GM21390 (cell line): ENCODE data around the gene MYO3B.
"Not testable (repeated sequence)": the region's sequence is repeated elsewhere in the genome, so short reads cannot be mapped to it uniquely, and the experiment has no call there.

ENCODE experiments used
- ATAC-seq: cut with Tn5 transposase; IDR thresholded peaks from one replicate; pipeline ENCODE4 v1.9.1; 2021; ENCODE audit not compliant: unreplicated experiment

The MYO3B gene

DNA sequence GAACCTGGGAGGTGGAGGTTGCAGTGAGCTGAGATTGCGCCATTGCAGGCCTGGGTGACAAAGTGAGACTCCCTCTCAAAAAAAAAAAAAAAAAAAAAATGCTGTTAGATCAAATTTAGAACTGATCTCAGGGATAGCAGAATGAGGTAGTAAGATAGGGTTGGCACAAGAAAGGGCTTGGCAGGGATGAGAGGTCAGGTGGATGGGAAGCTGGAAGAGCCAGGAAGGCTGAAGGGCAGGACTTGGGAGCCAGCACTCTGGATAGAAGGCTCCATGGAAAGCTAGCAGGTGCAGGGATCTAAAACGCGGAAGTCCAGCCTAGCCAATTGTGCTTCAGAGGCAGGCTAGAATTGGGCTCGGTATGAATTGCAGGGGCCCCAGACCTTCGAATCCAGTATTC lies 286.3 kb downstream of the MYO3B start:
- ATAC-seq = no peak

DNA sequence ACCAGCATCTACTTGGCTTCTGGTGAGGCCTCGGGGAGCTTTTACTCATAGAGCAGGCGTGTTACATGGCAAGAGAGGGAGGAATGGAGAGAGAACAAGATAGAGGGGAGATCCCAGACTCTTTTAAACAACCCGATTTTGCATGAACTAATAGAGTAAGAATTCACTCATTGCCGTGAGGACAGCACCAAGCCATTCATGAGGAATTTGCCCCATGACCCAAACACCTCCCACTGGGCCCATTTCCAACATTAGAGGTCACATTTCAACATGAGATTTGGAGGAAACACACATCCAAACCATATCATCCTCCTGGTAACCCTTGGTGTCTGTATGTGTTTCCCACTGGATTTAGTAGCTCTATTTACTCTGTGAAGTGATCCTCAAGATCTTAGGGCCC lies 287.3 kb downstream of the MYO3B start:
- no peak for ATAC-seq

DNA sequence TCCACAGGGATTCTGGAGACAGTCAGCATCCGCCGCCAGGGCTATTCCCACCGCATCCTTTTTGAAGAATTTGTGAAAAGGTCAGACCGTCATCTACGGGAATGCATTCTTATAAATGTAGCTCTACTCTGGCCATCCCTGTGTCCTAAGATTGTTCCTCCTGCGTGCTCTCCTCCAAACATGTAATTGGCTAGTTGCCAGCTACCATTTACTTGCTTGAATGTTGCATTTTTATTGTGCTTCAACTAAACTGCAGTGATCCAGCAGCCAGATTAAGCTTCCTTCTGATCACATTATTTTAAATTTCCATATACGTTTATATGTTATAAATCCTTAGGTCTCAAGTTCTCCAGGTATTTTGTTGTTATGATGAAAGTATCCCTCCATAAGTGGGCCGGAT lies 288.7 kb downstream of the MYO3B start:
- ATAC-seq = no peak

DNA sequence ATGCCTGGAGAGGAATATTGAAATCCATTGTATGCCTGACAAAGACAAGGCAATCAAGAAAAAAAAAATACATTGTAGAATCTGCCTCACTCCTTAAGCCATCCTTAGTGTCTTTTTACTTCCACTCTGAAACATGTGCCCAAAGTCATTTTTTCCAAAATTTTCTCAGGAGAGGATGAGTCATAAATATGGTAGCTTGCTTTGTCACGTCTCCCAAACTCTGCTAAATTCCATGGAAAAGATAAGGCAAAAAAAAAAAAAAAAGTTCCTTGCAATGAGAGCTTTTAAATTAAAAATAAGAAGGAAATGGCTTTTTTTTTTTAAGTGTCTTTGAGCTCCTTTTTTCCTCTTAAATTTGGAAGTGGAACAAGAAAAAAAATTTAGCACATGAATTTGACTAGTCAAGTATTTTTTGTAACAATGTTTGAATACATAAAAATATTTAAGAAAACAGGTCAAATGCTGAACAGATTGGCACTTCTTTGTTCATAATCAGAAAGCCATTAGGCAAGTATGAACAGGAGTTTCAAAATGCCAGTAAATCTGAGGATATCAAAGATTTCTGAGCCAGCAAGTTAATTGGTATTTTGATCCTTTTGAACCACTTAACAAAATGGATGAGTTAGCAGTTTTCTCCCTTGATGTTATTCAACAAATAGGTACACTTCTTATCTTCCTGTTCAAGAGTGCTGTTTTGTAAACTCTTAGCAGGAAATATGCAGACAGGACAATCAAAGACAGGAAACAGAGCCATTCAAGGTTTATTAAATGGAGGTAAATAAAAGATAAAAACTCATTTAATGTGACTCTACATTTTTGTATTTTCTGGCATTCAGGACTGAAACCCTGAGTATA lies 289.8 kb downstream of the MYO3B start:
- no peak for ATAC-seq

DNA sequence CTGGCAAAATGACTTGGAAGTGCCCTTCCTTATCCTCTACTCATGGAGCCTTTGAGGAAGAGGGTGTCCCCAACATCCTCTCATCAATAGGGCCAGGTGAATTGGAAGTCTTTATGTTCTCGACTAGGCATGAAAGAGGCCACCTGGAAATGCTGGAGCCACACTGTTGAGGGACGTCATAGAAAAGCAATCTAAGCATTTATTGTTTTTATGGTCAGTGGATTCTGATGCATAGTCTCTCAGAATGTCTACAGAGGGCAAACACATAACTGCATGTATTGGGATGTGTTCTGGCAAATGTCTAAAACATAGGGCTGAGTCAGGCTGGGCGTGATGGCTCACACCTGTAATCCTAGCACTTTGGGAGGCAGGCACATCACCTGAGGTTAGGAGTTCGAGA lies 290.6 kb downstream of the MYO3B start:
- no peak for ATAC-seq

DNA sequence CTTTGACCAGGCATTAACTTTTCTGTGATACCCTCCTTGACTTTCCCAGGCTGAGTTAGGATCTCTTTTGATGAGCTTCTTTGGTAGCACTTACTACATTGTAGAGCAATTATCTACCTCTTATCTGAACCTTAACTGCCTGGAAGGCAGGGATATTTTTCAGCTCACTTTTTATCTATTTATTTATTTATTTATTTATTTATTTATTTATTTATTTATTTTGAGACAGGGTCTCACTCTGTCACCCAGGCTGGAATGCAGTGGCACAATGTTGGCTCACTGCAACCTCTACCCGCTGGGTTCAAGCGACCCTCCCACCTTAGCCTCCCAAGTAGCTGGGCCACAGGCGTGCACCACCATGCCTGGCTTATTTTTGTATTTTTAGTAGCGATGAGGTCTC lies 294.6 kb downstream of the MYO3B start:
- not testable (repeated sequence) for ATAC-seq

DNA sequence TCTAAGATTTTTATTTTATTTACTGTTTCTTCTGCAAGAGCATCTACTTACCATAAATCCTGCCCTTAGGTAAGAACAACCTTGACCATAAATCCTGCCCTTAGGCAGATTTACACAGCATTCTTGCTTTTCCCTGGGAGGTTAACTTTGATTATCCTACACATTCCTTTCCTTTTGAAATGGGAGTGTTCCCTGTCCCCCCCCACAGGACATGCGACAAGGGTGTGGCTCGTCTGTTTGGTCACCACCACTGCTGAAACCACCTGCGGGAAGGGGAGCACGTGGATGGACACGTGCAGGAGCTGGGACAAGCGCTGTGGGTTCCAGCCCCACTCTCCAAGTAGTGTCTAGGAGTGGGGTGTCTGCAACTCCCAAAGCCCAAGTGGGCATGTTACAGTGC lies 297.9 kb downstream of the MYO3B start:
- ATAC-seq = no peak

DNA sequence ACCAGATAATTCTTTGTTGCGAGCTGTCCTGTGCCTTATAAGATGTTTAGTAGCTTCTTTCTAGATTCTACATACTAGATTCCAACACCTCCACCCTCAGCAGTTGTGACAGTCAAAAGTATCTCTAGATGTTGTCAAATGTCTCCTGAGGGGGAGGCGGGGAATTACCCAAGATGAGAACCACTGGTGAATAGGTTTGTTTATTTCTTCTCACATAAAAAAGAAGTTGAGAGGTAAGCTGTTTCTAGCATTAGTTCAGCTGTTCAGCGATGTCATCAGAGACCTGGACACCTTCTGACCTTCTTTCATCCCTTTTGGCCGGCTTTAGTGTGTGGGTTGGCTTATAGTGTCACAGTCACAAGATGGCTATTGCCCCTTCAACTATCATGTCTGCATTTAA lies 299.7 kb downstream of the MYO3B start:
- ATAC-seq = no peak

DNA sequence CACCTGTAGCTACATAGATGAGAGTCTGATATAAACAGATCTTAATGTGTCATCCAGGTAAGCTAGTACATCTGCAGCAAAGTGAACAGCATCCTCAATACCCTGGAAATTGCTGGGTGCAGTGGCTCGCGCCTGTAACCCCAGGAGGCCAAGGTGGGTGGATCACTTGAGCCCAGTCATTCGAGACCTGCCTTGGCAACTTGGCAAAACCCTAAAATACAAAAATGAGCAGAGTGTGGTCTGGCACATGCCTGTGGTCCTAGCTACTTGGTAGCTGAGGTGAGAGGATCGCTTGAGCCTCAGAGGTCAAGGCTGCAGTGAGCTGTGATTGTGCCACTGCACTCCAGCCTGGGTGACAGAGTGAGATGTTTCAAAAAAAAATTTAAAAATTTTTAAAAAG lies 303.3 kb downstream of the MYO3B start:
- ATAC-seq = no peak

DNA sequence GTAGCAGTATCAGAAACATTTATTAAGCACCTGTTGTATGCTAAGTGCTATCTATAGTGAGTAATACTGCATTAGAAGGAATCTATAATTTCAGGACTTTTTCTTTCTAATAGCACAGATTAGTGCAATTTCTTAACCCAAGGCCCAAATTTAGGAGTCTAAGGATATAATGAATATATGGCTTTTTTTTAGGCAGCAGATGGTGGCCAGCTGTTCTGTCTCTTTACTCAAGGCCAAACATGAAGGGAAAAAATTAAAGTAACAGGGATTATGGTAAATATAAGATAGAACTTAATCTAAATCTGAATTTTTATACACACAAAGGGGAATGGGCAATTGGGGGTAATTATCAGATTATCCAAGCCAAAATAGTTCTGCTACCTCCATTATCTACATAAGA lies 306.6 kb downstream of the MYO3B start:
- no peak for ATAC-seq

DNA sequence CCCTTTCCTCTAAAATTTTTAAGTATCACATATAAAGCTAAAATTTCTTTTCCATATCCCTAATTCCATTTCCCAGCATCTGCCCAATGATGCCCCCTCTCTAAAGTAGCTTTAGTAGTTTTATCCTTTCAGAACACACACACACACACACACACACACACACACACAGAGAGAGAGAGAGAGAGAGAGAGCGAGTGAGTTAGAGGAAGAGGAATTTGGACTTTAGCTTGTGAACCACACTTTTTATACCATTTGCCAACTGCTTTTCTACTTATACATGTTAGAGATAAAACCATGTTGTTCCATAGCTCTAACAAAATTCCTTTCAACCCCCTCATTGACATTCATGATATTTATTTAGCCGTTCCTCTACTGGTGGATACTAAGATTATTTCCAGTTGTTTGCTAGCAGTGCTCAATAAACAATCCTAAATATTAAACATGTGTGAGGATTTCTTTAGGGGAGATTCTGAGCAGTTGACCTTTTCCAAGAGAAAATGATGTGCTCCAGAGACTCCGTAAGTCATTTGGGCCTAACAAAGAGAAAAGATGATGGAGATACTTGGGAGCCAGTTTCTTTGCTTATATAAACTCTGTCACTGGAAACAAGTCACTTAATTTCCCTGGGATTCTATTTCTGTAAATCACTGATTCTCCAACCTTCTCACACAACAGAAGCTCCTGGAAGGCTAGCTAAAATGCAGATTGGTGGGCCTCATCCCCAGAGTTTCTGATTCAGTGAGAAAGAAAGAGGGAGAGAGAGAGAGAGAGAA lies 307.5 kb downstream of the MYO3B start:
- ATAC-seq = no peak

DNA sequence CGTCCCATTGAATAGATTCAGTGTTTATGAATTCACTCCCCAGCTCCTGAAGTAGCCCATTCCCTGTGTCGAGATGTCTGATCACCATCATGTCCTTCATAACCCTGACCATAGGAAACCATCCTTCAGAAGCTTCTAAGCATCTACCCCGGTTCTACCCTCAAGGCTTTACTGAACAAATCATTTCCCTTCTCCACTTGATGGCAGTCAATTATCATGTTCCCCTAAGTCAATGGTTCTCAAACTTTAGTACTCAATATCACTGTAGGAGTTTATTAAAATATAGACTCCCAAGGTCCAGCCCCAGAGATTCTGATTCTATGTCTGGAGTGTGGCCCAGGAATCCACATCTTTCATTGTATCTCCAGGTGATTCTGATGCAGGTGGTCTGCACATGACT lies 308.8 kb downstream of the MYO3B start:
- ATAC-seq = no peak

DNA sequence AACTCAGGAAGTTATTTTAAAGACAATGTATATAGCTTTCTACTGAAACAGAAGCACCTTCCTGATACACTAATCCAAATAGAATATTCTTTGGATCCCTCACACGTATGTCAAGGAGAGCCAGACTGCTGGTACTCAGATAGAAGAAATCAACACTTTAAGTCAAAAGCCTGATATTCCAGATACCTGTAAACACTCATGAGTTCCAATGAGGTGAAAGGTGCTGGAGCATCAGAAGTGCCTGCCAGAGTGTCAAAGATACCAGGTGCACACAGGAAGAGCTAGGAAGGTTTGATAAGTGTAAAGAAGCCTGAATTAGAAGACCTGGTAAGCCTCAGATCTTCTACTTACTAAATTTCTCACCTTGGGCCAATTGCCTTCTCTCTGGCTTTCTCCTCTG lies 310.9 kb downstream of the MYO3B start:
- no peak for ATAC-seq

DNA sequence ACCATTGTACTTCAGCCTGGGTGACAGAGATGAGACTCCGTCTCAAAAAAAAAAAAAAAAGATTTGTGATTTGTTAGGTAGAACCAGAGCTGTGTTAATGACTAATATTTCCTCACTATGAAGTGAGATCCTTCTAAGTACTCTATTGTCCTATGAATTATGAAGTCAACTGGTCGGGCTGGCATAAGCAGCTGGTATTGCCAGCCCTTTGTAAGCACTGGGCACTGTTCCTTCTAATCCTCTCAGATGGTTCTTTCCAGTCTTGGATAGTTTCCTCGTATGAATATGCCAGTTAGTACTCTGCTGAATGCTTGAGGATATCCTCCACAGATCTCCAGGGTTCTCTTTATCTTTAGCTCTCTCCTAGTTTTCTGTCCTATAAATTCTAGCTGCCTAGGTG lies 314.1 kb downstream of the MYO3B start:
- no peak for ATAC-seq

DNA sequence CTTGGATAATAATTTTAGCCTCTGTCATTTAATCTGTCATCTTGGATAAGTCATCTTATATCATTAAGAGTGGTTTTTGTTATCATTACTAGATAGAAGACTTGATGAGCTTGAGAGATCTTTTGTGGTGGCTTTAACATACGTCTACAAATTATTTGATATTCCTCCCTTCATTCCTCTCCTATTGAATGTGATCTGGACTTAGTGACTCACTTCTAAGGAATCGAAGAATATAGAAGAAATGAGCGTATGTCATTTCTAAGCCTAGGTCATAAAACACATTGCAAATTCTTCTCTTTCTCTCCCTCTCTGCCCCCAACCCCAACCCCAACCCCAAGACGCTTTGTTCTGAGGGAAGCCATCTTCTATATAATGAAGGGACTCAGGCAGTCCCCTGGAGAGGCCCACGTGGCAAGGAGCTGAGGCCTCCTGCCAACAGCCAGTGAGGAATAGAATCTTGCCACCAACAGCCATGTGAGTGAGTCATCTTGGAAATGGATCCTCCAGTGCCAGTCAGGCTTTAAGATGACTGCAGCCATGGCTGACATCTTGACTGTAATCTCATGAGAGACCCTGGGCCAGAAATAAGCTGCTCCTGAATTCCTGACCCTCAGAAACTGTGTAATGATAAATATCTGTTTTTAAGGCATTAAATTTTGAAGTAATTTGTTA lies 315.6 kb downstream of the MYO3B start:
- ATAC-seq = no peak

DNA sequence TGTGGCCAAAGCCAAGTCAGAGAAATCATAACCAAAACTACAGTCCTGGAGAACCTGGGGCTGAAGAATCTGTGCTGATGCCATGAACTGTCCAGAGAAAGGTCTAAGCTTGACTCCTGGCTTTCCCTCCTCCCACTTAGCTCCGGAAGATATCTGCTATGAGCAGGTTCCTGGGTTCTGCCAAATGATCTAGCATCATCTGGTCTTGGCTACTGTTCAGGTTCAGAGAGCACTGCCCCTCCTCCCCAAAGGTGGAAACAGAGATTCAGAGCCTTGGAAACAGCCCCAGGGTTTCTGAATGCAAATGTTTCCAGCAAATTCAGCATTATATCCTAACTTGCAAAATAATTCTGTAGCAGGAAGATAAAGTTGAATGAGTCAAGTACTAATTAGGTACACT lies 317.9 kb downstream of the MYO3B start:
- ATAC-seq = no peak

DNA sequence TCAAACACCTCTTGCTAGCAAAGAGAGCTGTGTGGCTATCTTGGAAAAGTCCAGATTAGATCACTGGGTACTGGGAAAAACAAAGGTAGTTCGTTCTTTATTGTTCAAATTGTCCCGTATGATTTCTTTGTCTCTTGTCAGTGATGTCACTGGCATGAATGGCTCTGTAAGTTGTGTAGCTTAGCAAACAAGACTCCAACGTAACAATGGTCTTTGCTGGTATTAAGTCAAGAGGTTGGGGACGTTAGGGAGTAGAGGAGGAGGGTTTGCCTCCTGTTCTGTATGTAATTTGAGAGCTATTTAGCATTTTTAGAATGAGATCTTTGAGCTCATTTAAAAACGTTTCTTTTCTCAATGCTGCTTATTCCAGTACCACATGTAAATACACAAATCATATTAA lies 320.7 kb downstream of the MYO3B start:
- no peak for ATAC-seq

DNA sequence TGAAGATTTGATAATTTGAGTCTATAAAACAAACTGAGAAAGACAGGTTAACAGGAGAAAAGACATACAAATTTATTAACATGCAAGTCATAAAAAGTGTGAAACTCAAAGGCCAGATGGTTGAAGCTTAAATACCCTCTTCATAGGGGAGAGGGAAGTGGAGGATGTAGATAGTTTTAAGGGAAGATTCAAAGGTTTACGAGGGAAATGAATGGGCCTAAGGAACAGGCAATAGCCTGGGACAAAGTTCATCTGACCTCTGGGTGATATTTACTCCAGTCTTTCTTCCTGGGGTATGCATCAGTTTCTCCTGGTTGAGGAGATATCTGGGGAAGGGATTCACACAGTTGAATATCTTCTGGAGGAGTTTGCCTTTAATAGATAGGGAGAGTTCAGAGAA lies 322.2 kb downstream of the MYO3B start:
- ATAC-seq = no peak

DNA sequence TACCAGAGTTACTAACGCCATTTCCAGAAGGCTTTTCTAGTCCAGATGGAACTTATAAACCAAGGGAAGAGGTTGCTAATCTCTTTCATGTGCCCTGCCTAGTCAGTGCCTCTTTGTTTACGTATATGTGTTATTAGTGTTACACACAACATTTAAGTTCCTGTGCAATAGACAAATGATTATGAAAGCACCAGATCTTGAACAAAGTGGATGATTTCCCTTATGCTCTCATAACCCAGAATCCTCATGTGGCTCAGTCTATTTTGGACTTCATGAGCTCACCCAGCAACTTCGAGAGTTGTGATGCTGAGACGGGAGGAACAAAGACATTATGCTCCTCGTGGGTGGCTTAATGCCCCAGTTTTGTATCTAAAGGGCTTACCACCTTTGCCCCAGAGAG lies 322.8 kb downstream of the MYO3B start:
- ATAC-seq = no peak

DNA sequence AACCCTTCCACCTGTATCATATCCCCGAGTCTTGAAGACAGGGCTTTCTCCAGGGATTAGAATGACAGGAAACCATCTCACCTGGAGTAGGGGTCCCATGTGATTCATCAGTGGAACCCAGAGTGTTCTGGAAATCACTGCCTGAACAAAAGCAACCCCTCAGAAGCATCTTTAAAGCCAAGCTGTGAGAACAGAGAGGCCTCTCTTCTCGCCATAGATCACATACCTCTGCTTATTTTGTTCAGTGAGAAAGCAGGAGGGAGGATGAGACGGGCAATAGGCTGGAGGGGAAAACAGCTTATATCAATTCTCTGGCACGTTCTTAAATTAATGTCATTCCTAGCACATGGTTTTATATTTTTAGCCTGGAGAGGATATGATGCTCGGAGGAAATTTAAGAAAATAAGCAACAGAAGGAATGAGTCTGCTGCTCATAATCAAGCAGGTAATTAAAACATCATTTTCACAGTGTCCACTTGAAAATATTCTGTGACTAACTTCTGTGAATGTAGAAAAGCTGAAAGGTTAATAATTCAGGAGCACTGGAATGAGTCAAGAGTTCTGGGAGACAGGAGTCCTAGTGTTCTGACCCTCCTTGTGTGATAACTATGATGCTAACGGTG lies 323.6 kb downstream of the MYO3B start:
- ATAC-seq = no peak

DNA sequence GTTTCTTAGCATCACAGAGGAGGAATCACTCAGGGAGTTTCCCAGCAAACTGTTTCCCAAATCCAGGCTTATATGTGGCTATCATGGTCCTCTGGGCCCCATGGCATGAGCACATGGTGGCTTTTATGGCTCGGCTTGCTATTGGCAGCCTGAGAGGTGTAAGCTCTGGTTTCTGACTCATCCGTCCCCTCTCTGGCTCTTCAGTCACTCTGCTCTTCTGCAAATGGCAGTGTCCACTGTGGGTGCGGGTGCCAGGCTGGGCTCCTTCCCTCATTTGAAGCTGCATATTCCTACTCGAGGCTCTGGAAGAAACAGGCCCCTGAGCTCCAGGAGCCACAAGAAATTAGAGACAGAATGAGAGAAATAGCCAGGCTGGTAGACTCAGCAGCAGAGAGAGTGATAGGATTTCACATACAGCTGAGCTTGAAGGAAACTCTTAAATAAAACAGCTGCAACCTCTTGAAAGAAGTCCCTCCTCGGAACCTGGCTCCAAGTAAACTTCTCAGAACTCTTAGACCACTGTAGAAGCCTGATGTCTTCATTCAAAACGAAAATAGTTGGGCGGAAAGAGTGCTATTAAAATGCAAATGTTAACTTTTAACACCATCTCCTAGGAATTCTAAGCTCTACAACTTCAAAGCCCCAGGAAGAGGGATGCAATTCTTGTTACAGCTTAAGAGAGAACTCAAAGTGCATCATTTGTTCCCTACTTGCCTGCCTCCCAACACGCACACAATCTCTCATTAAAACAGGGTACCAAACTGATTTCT lies 324.6 kb downstream of the MYO3B start:
- ATAC-seq = no peak
